Kidney (tissue), 14 donors: ENCODE results near the gene CARS1. TPM values are rescaled to one million over a fixed set of nuclear protein-coding genes. Genes with fewer than 3 reads are reported as not detected.

Experiments
- DNase-seq, 5 donors: peaks; one replicate each; pipeline ENCODE4 v3.0.0-alpha.2; 2013 to 2020
- FAIRE-seq: peaks from 2 replicates; lab custom pipeline; 2012; peaks lifted over from hg19 to GRCh38; lab: Jason Lieb, UNC
- H3K27ac ChIP-seq, 2 donors: one replicate each; pipeline ENCODE4 v1.7.0; 2013; ENCODE audit warnings: low read depth in 2 of 2, low read length in 2 of 2, inconsistent platforms in 1 of 2
- H3K27me3 ChIP-seq: one replicate; pipeline ENCODE4 v1.7.1; 2013; ENCODE audit warnings: low read length, inconsistent platforms; ENCODE audit not compliant: control insufficient read depth, insufficient read depth
- H3K36me3 ChIP-seq, 3 donors: one replicate each; pipeline versions ENCODE4 v1.7.0 to v1.7.1; 2013; ENCODE audit warnings: low read length in 3 of 3, control low read depth in 1 of 3, inconsistent platforms in 1 of 3; ENCODE audit not compliant: insufficient read depth in 3 of 3, control insufficient read depth in 2 of 3
- H3K4me1 ChIP-seq, 3 donors: one replicate each; pipeline versions ENCODE4 v1.7.0 to v1.7.1; 2013; ENCODE audit warnings: low read length in 3 of 3, inconsistent platforms in 1 of 3, low read depth in 1 of 3; ENCODE audit not compliant: control insufficient read depth in 2 of 3, insufficient read depth in 2 of 3
- H3K4me3 ChIP-seq, 3 donors: one replicate each; pipeline versions ENCODE4 v1.7.0 to v1.8.1; 2013; ENCODE audit warnings: low read length in 3 of 3, control low read depth in 1 of 3, inconsistent platforms in 1 of 3
- H3K9ac ChIP-seq, 3 donors: one replicate each; pipeline versions ENCODE4 v1.7.0 to v1.7.1; 2013; ENCODE audit warnings: low read length in 3 of 3, control low read depth in 1 of 3, inconsistent platforms in 1 of 3
- H3K9me3 ChIP-seq, 3 donors: one replicate each; pipeline versions ENCODE4 v1.7.0 to v1.7.1; 2013; ENCODE audit warnings: low read length in 3 of 3, control low read depth in 1 of 3, inconsistent platforms in 1 of 3; ENCODE audit not compliant: control insufficient read depth in 2 of 3, insufficient read depth in 1 of 3
- intact Hi-C: fragments of 100-400 bp; cut with DNase I; formaldehyde crosslinking; loops from one replicate; pipeline ENCODE4 v1.11.1; 2022
- polyA plus RNA-seq: library from polyadenylated mRNA; stranded (reverse); fragments of 350-450 nt; fragmentation: Illumina TruSeq; extraction: RNeasy Lipid Tissue Mini Kit (QIAGEN cat#74804); gene quantifications from one replicate; pipeline ENCODE4 v1.2.3, GENCODE V29; 2014; ENCODE audit warnings: low read depth, low replicate concordance; ENCODE audit not compliant: insufficient read depth
- total RNA-seq: library from RNA; stranded (reverse); fragmentation: NEBNext Ultra II Directional; extraction: Animal tissue kit (Norgen Biotek cat#: 25700); gene quantifications from one replicate; pipeline ENCODE4 v1.2.1, GENCODE V29; 2021
- TF ChIP-seq, protein P1 (sequence below): IDR thresholded peaks from 3 replicates; pipeline ENCODE4 v1.5.1; 2012; ENCODE audit warnings: mild to moderate bottlenecking, moderate library complexity, borderline replicate concordance; ENCODE audit not compliant: insufficient read depth; ENCODE audit errors: extremely low read depth
- donor health status: control.
- donor health status: control.
- donor health status: control.
- donor health status: control.
- donor health status: control.
- donor health status: DM: yes; HTN: yes; CAD: no.
- donor health status: Normal renal cell carcinoma (clear cell type).

The CARS1 gene
- total and polyA plus RNA-seq, 2 donors from 2014 or later: 26.5 to 49.5 TPM

DNA sequence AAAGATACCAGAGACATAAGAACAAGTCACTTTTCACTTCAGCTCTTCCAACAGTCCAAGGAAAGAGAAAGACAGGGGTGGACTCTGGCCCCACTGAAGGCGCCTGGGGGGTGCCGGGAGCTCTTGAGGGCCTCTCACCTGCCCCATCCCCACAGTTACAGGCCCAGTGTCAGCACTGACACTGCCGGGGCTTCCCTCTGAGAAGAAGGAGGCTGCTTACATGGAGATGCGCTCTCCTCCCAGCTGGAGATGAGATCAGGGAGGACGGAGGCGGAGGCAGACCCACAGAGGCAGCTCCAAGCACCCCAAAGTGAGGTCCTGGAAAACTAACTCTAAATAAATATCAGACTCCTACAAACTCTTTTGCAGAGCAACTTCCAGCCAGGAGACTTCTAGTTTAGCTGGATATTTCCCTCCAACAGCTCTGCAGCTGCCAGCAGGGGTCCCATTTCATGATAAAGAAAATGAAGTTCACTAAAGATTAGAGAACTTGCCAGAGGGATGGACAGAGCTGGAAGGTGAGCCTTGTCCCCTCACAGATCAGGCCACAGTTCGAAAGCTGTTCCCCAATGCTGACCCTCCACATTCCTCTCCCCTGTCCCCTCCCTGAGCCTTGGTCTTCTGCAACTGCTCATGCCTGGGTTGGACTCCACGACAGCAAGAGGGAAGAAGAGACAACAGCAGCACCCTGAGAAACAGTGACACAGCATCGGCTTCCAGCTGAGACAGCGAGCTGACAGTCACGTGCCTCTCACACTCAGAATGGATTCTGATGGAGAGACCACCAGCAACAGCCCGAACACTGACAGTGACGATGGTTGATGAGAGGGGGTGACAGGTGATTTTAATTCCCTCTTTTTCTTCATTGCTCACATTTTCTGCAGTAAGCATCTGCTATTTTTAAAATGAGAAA lies 5.8 kb downstream of the CARS1 start:
- DNase-seq: peak in 1 of 5 donors; percentile 12
- TF ChIP-seq, protein P1, sequence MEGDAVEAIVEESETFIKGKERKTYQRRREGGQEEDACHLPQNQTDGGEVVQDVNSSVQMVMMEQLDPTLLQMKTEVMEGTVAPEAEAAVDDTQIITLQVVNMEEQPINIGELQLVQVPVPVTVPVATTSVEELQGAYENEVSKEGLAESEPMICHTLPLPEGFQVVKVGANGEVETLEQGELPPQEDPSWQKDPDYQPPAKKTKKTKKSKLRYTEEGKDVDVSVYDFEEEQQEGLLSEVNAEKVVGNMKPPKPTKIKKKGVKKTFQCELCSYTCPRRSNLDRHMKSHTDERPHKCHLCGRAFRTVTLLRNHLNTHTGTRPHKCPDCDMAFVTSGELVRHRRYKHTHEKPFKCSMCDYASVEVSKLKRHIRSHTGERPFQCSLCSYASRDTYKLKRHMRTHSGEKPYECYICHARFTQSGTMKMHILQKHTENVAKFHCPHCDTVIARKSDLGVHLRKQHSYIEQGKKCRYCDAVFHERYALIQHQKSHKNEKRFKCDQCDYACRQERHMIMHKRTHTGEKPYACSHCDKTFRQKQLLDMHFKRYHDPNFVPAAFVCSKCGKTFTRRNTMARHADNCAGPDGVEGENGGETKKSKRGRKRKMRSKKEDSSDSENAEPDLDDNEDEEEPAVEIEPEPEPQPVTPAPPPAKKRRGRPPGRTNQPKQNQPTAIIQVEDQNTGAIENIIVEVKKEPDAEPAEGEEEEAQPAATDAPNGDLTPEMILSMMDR: no peak
- Histone ChIP-seq H3K9ac (no peak overlapping the region), H3K4me1 (peaks cover 0 to 11% (median 0%) of the 10 kb centered on the region in 3 donors), H3K4me3 (no peak overlapping the region), H3K9me3 (no peaks in the 10 kb centered on the region), H3K27ac (no peak overlapping the region), H3K36me3 (no peaks in the 10 kb centered on the region), H3K27me3 (no peaks in the 10 kb centered on the region)
- no peak for FAIRE-seq
- intact Hi-C loops: no loop called here

DNA sequence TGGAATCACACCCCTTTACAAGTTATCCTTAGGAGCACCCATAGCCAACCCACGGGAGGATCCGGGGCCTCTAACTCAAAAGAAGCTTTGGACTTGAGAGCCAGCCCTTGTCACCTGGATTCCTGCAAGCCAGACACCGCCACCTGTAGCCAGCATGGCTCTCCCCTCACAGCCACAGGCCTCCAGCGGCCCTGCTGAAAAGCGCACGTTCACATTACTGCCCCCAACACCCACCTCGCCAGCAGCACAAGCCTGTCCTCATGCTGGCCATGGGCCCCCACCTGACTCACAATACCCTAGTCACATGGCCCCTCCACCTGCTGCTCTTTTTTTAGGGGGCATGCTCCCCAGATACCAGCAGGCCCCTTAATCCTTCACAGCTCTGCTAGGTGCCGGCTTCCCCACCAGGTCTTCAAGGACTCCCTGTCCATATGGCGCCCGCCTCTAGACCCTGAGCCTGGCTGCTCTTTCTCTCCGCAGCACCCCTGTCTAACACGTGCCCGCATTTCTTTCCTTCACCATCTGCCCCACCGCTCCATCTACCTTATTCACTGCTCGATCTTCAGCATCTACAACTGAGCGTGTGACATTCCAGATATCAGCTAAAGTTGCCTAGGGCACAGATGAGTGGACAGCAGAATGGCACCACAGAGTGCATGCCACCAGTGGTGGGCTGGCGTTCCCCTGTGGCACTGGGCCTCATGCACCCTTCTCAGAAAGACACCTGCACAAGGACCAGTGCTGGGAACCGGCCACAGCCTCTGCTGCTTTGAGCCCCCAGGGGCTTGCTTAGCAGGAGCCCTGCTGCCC lies 6.6 kb downstream of the CARS1 start:
- H3K4me1 ChIP-seq: peaks cover 0 to 8% (median 0%) of the 10 kb centered on the region in 3 donors
- no peaks in the 10 kb centered on the region for H3K27me3 ChIP-seq
- peak in 1 of 5 donors; percentile 65 for DNase-seq
- TF ChIP-seq, protein P1: no peak
- H3K27ac ChIP-seq: no peak overlapping the region
- no peaks in the 10 kb centered on the region for H3K36me3 ChIP-seq
- FAIRE-seq: no peak
- H3K4me3 ChIP-seq: no peak overlapping the region
- intact Hi-C loops: no loop called here
- H3K9me3 ChIP-seq: no peaks in the 10 kb centered on the region
- H3K9ac ChIP-seq: no peak overlapping the region

DNA sequence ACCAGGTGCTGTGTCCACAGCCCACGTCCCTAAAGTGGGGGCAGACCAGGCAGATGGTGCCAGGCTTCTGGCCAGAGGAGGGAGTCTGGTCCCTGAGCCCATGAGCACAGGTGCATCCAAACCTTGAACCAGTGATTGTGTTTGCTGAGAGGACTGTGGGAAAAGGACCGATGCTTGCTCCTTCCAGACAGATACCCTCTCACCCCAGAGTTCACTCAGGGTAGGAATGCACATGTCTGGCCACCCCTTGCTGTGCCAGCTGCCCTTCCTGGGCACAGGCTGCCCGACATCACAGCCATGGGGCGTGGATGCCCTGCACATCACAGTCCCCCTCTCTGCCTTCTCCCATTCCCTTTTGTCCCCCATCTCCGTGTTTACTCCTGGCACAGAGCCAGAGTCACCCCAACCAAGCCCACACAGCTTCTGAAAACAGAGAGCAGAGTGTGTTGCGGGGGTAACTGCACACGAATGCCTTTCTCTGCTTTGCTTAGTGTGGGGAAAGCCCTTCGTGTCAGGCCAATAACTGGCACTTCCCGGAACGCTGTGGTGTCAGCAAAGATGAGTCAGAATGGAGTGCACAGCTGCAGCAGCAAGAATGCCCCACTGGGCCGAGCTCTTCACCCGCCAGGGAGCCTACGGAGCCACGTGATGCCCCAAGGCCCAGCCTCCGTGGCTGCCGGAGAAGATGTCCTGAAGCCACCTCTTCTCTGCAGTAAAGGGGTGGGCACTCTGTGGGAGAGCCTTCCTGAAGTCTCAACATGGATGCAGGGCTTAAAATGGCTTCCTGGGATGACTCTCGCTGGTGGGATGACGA lies 7.6 kb downstream of the CARS1 start:
- Histone ChIP-seq H3K4me1 (peaks cover 0 to 8% (median 0%) of the 10 kb centered on the region in 3 donors), H3K9ac (no peak overlapping the region), H3K27ac (peak overlapping the region; percentile 24 to 52), H3K9me3 (no peaks in the 10 kb centered on the region), H3K36me3 (peaks cover 0 to 4% (median 0%) of the 10 kb centered on the region in 3 donors), H3K27me3 (no peaks in the 10 kb centered on the region), H3K4me3 (no peak overlapping the region)
- intact Hi-C loops: no loop called here
- FAIRE-seq (no peak), DNase-seq (peak in 1 of 5 donors; percentile 93)
- TF ChIP-seq, protein P1: peak; percentile 16
